Activated CD4-positive, alpha-beta T cell treated with anti-CD3 and anti-CD28 coated beads, Interleukin-2, amount 50 U/mL, for 24 hours (primary cell): ENCODE measurements around the gene POLL.
A peak's percentile ranks its signal among the peaks of the same experiment; 100 is the strongest.

ENCODE experiments used
- DNase-seq, 2 donors: peaks; one replicate each; pipeline ENCODE4 v3.0.0-alpha.2; 2020; ENCODE audit warnings: low read depth in 1 of 2, low spot score in 1 of 2

Gene POLL

GRCh38 chr10:101573885-101574753, 13.9 kb downstream of the POLL start:
- DNase-seq: no peak

GRCh38 chr10:101572785-101573184, 15.3 kb downstream of the POLL start:
- DNase-seq: no peak

- no peak for DNase-seq
Measured at GRCh38 chr10:101572126-101572525, 15.9 kb downstream of the POLL start.

- DNase-seq: no peak
Measured at GRCh38 chr10:101571271-101571925, 16.7 kb downstream of the POLL start.

GRCh38 chr10:101570428-101571270, 17.4 kb downstream of the POLL start:
- no peak for DNase-seq

GRCh38 chr10:101569622-101570427, 18.2 kb downstream of the POLL start:
- peak; percentile 60 to 70 for DNase-seq

GRCh38 chr10:101569323-101569621, 18.8 kb downstream of the POLL start:
- no peak for DNase-seq

GRCh38 chr10:101568054-101568745, 19.9 kb downstream of the POLL start:
- no peak for DNase-seq

GRCh38 chr10:101567165-101568006, 20.7 kb downstream of the POLL start:
- DNase-seq: no peak

- DNase-seq: no peak
Measured at GRCh38 chr10:101566333-101567164, 21.5 kb downstream of the POLL start.

- no peak for DNase-seq
Measured at GRCh38 chr10:101565936-101566332, 22.1 kb downstream of the POLL start.

- no peak for DNase-seq
Measured at GRCh38 chr10:101565370-101565900, 22.6 kb downstream of the POLL start.

GRCh38 chr10:101564490-101564991, 23.5 kb downstream of the POLL start:
- no peak for DNase-seq

- no peak for DNase-seq
Measured at GRCh38 chr10:101563497-101564040, 24.5 kb downstream of the POLL start.

GRCh38 chr10:101563007-101563406, 25.1 kb downstream of the POLL start:
- no peak for DNase-seq

- DNase-seq: no peak
Measured at GRCh38 chr10:101562231-101562630, 25.8 kb downstream of the POLL start.

- no peak for DNase-seq
Measured at GRCh38 chr10:101561068-101561915, 26.8 kb downstream of the POLL start.
